ENCODE measurements around the gene HOXA11.

Gene HOXA11

DNA sequence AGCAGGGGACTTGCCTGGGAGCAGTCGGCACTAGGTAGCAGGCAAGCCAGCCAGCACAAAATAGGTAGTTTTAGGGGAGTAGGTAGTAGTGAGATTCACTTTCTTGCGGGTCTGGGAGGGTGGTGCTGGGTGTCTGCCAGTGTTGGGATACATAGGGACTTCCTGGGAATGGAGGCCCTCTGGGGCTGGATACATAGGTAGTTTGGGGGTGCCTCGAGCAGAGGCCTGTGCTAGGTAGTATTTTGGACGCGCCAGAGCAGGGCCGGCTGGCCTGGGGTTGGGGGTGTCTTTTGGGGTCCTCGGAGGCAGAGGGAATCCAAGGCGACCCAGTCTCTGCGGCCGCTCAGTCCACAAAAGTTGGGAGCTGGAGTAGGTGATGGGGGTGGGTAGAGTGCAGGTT lies 30.7 kb downstream of the HOXA11 start:
- Histone ChIP-seq H3K4me3 (ENCODE audit: low read depth, low read length) (no peak overlapping the region), H4K8ac (ENCODE audit: low read depth, low read length) (no peak overlapping the region), H3K14ac (ENCODE audit: low read length) (no peak overlapping the region), H2AFZ (ENCODE audit: insufficient read depth, low read length, poor library complexity) (no peak overlapping the region), H3K79me2 (ENCODE audit: control insufficient read depth, insufficient read depth, low read length, poor library complexity) (no peaks in the 10 kb centered on the region), H3K18ac (ENCODE audit: low read length) (no peak overlapping the region), H3K4me2 (ENCODE audit: low read length) (no peak overlapping the region), H4K12ac (ENCODE audit: low read depth, low read length) (no peak overlapping the region), H2BK120ac (ENCODE audit: insufficient read depth, low read length, poor library complexity) (no peak overlapping the region), H3K27ac (ENCODE audit: low read depth, low read length) (no peak overlapping the region), H3K4me1 (ENCODE audit: control insufficient read depth in 1 of 2, insufficient read depth in 2 of 2, low read length in 2 of 2) (peaks cover 0 to 2% of the 10 kb centered on the region in 2 experiments), H4K91ac (ENCODE audit: low read depth, low read length) (no peak overlapping the region), H3K23ac (ENCODE audit: low read length) (no peak overlapping the region), H3K9me3 (ENCODE audit: insufficient read depth, low read depth, low read length) (peaks cover 54% of the 10 kb centered on the region), H3K79me1 (ENCODE audit: low read length) (no peaks in the 10 kb centered on the region), H3K9ac (ENCODE audit: low read length) (no peak overlapping the region), H2BK12ac (ENCODE audit: low read length) (no peak overlapping the region), H2BK5ac (ENCODE audit: low read depth, low read length, poor library complexity) (no peak overlapping the region), H3K36me3 (ENCODE audit: control insufficient read depth in 1 of 2, insufficient read depth in 2 of 2, low read length in 2 of 2) (no peaks in the 10 kb centered on the region), H3K27me3 (ENCODE audit: insufficient read depth, low read length) (peaks cover 91% of the 10 kb centered on the region), H3K4ac (ENCODE audit: low read depth, low read length) (no peak overlapping the region), H2AK5ac (ENCODE audit: low read length) (no peak overlapping the region)
- WGBS (ENCODE audit: extremely low coverage, insufficient coverage, insufficient read length) = no CpG with 5 or more reads among the region's 10 CpGs
- DNase-seq = no peak

- H4K12ac ChIP-seq (ENCODE audit: low read depth, low read length) = no peak overlapping the region
- H3K79me1 ChIP-seq (ENCODE audit: low read length) = no peaks in the 10 kb centered on the region
- DNase-seq = no peak
- H3K18ac ChIP-seq (ENCODE audit: low read length) = no peak overlapping the region
- no peak overlapping the region for H3K14ac ChIP-seq (ENCODE audit: low read length)
- H3K27me3 ChIP-seq (ENCODE audit: insufficient read depth, low read length) = peaks cover 91% of the 10 kb centered on the region
- H3K4ac ChIP-seq (ENCODE audit: low read depth, low read length) = no peak overlapping the region
- peaks cover 51% of the 10 kb centered on the region for H3K9me3 ChIP-seq (ENCODE audit: insufficient read depth, low read depth, low read length)
- H3K9ac ChIP-seq (ENCODE audit: low read length) = no peak overlapping the region
- no peak overlapping the region for H3K23ac ChIP-seq (ENCODE audit: low read length)
- no peak overlapping the region for H2BK5ac ChIP-seq (ENCODE audit: low read depth, low read length, poor library complexity)
- no peak overlapping the region for H2AK5ac ChIP-seq (ENCODE audit: low read length)
- H4K91ac ChIP-seq (ENCODE audit: low read depth, low read length) = no peak overlapping the region
- H3K4me2 ChIP-seq (ENCODE audit: low read length) = no peak overlapping the region
- no peak overlapping the region for H3K27ac ChIP-seq (ENCODE audit: low read depth, low read length)
- no CpG with 5 or more reads among the region's 3 CpGs for WGBS (ENCODE audit: extremely low coverage, insufficient coverage, insufficient read length)
- H3K4me1 ChIP-seq (ENCODE audit: control insufficient read depth in 1 of 2, insufficient read depth in 2 of 2, low read length in 2 of 2) = peaks cover 0 to 2% of the 10 kb centered on the region in 2 experiments
- no peak overlapping the region for H2BK12ac ChIP-seq (ENCODE audit: low read length)
- H3K36me3 ChIP-seq (ENCODE audit: control insufficient read depth in 1 of 2, insufficient read depth in 2 of 2, low read length in 2 of 2) = no peaks in the 10 kb centered on the region
- no peaks in the 10 kb centered on the region for H3K79me2 ChIP-seq (ENCODE audit: control insufficient read depth, insufficient read depth, low read length, poor library complexity)
- H2BK120ac ChIP-seq (ENCODE audit: insufficient read depth, low read length, poor library complexity) = no peak overlapping the region
- H2AFZ ChIP-seq (ENCODE audit: insufficient read depth, low read length, poor library complexity) = no peak overlapping the region
- H3K4me3 ChIP-seq (ENCODE audit: low read depth, low read length) = no peak overlapping the region
- H4K8ac ChIP-seq (ENCODE audit: low read depth, low read length) = no peak overlapping the region
Measured at GRCh38 chr7:27153526-27153925, 31.5 kb downstream of the HOXA11 start.

GRCh38 chr7:27152816-27153442 lies 32.1 kb downstream of the HOXA11 start:
- Histone ChIP-seq H2AK5ac (ENCODE audit: low read length) (no peak overlapping the region), H4K12ac (ENCODE audit: low read depth, low read length) (no peak overlapping the region), H4K8ac (ENCODE audit: low read depth, low read length) (no peak overlapping the region), H3K4me2 (ENCODE audit: low read length) (no peak overlapping the region), H3K9me3 (ENCODE audit: insufficient read depth, low read depth, low read length) (peaks cover 52% of the 10 kb centered on the region), H3K79me2 (ENCODE audit: control insufficient read depth, insufficient read depth, low read length, poor library complexity) (no peaks in the 10 kb centered on the region), H3K36me3 (ENCODE audit: control insufficient read depth in 1 of 2, insufficient read depth in 2 of 2, low read length in 2 of 2) (no peaks in the 10 kb centered on the region), H2BK5ac (ENCODE audit: low read depth, low read length, poor library complexity) (no peak overlapping the region), H3K79me1 (ENCODE audit: low read length) (no peaks in the 10 kb centered on the region), H3K18ac (ENCODE audit: low read length) (no peak overlapping the region), H3K9ac (ENCODE audit: low read length) (no peak overlapping the region), H3K23ac (ENCODE audit: low read length) (no peak overlapping the region), H3K27ac (ENCODE audit: low read depth, low read length) (no peak overlapping the region), H3K4me3 (ENCODE audit: low read depth, low read length) (no peak overlapping the region), H3K14ac (ENCODE audit: low read length) (no peak overlapping the region), H2BK12ac (ENCODE audit: low read length) (no peak overlapping the region), H3K27me3 (ENCODE audit: insufficient read depth, low read length) (peaks cover 91% of the 10 kb centered on the region), H4K91ac (ENCODE audit: low read depth, low read length) (no peak overlapping the region), H3K4ac (ENCODE audit: low read depth, low read length) (no peak overlapping the region), H2BK120ac (ENCODE audit: insufficient read depth, low read length, poor library complexity) (no peak overlapping the region), H3K4me1 (ENCODE audit: control insufficient read depth in 1 of 2, insufficient read depth in 2 of 2, low read length in 2 of 2) (peaks cover 0 to 2% of the 10 kb centered on the region in 2 experiments), H2AFZ (ENCODE audit: insufficient read depth, low read length, poor library complexity) (no peak overlapping the region)
- no peak for DNase-seq
- WGBS (ENCODE audit: extremely low coverage, insufficient coverage, insufficient read length) = no CpG with 5 or more reads among the region's 22 CpGs

DNA sequence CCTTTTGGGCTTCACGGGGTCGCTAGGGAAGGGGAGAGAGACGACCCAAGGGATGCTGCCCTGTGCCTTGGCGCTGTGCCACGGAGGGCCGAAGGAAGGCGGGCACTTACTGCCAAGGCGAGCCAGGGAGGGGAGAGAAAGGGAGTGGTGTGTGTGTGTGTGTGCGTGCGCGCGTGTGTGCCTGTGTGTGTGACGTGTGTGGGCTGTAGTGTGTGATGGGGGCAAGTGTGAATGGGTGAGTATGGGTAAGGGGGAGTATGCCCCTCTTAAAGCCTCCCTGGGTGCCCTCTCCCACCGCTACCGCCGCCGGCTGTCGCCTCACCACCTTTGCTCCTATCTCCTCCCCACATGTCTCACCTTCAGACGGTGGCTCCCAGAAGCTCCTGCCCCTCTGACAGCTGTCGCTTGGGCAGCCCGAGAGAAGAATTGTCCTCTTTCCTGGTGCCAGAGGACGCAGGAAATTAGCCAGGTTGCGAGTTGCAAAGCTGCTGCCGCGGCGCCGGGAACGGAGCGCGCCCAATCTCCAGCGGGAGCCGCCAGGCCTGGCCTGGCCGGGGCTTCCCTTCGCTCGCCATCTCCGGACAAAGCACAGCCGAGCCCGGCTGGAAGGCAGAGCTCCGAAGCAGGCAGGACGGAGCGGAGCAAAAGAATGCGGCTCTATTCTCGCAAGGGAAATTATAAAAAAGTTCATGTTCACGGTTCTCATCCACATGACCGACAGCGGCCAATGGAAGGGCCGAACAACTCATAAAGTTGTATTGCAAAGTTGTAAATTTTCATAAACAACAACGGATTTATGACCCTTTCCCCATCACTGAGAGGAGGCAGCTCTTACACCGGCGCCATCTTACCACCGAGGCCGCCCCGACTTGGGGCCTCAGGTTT lies 32.9 kb downstream of the HOXA11 start, which contains the start of gene HOXA3:
TSS of gene HOXA3 (minus strand) at position 653 of the 885 bp plus-strand sequence. CDS start 41,943 bp downstream, outside the sequence.
- Histone ChIP-seq H3K4me1 (ENCODE audit: control insufficient read depth in 1 of 2, insufficient read depth in 2 of 2, low read length in 2 of 2) (peaks cover 0 to 2% of the 10 kb centered on the region in 2 experiments), H3K4ac (ENCODE audit: low read depth, low read length) (no peak within 1 kb of the TSS), H3K79me2 (ENCODE audit: control insufficient read depth, insufficient read depth, low read length, poor library complexity) (no peaks in the 10 kb centered on the region), H3K14ac (ENCODE audit: low read length) (no peak within 1 kb of the TSS), H3K23ac (ENCODE audit: low read length) (no peak within 1 kb of the TSS), H2AK5ac (ENCODE audit: low read length) (no peak within 1 kb of the TSS), H3K79me1 (ENCODE audit: low read length) (no peaks in the 10 kb centered on the region), H3K9me3 (ENCODE audit: insufficient read depth, low read depth, low read length) (peaks cover 51% of the 10 kb centered on the region), H3K4me3 (ENCODE audit: low read depth, low read length) (no peak within 1 kb of the TSS), H4K12ac (ENCODE audit: low read depth, low read length) (no peak within 1 kb of the TSS), H4K91ac (ENCODE audit: low read depth, low read length) (no peak within 1 kb of the TSS), H2BK12ac (ENCODE audit: low read length) (no peak within 1 kb of the TSS), H3K27ac (ENCODE audit: low read depth, low read length) (no peak within 1 kb of the TSS), H2BK5ac (ENCODE audit: low read depth, low read length, poor library complexity) (no peak within 1 kb of the TSS), H2BK120ac (ENCODE audit: insufficient read depth, low read length, poor library complexity) (no peak within 1 kb of the TSS), H2AFZ (ENCODE audit: insufficient read depth, low read length, poor library complexity) (no peak within 1 kb of the TSS), H3K9ac (ENCODE audit: low read length) (no peak within 1 kb of the TSS), H3K18ac (ENCODE audit: low read length) (no peak within 1 kb of the TSS), H3K36me3 (ENCODE audit: control insufficient read depth in 1 of 2, insufficient read depth in 2 of 2, low read length in 2 of 2) (no peaks in the 10 kb centered on the region), H3K27me3 (ENCODE audit: insufficient read depth, low read length) (peaks cover 90% of the 10 kb centered on the region), H3K4me2 (ENCODE audit: low read length) (no peak within 1 kb of the TSS), H4K8ac (ENCODE audit: low read depth, low read length) (no peak within 1 kb of the TSS)
- no CpG with 5 or more reads among the region's 53 CpGs for WGBS (ENCODE audit: extremely low coverage, insufficient coverage, insufficient read length)
- DNase-seq = peak in 1 of 2 donors; percentile 27

All from trophoblast cell (in vitro differentiated cells and primary cell).